IMR-90 (cell line): ENCODE measurements around the gene EPHA10. TPM values are rescaled to one million over a fixed set of nuclear protein-coding genes. Genes with fewer than 3 reads are reported as not detected.

Source experiments
- ATAC-seq: fragments of 200-7000 bp; cut with Tn5 transposase; 2 replicates; pipeline ENCODE4 v1.9.1; 2020; ENCODE audit warnings: low read depth, mild to moderate bottlenecking, moderate library complexity
- BruUV-seq: library from RNA; stranded (reverse); fragments of 400-500 nt; replicated peaks from 2 replicates; lab custom pipeline; 2021; lab: Mats Ljungman, UMichigan
- CTCF ChIA-PET: fragments of 300-600 bp; formaldehyde crosslinking; extraction: SDS; loops from one replicate; lab custom pipeline; 2021; ENCODE audit warnings: antibody characterized with exemption; lab: Yijun Ruan, JAX
- POLR2A ChIA-PET: fragments of 300-600 bp; sonication (Branson Sonifier 250); formaldehyde crosslinking; loops from one replicate; lab custom pipeline; 2022; ENCODE audit warnings: antibody characterized with exemption; ENCODE audit not compliant: unreplicated experiment; lab: Charles Lee
- DNase-seq: peaks from one replicate; pipeline ENCODE4 v3.0.0; 2013
- H2AFZ ChIP-seq: replicated peaks from 2 replicates; pipeline ENCODE3; 2013; ENCODE audit warnings: low read length, mild to moderate bottlenecking; ENCODE audit not compliant: poor library complexity
- H2AK5ac ChIP-seq: 2 replicates; pipeline ENCODE4 v1.6.1; 2013; ENCODE audit warnings: low read depth, low read length, inconsistent platforms
- H2AK9ac ChIP-seq: replicated peaks from 2 replicates; pipeline ENCODE3; 2013; ENCODE audit warnings: mild to moderate bottlenecking, low read depth, low read length, moderate library complexity; ENCODE audit not compliant: poor library complexity
- H2BK120ac ChIP-seq: 2 replicates; pipeline ENCODE4 v1.6.1; 2013; ENCODE audit warnings: low read depth, low read length, inconsistent platforms
- H2BK15ac ChIP-seq: 3 replicates; pipeline ENCODE4 v1.6.1; 2013; ENCODE audit warnings: low read depth, low read length, inconsistent platforms
- H2BK20ac ChIP-seq: 2 replicates; pipeline ENCODE4 v1.6.1; 2013; ENCODE audit warnings: low read depth, mild to moderate bottlenecking, inconsistent platforms, low read length, moderate library complexity
- H2BK5ac ChIP-seq: 2 replicates; pipeline ENCODE4 v1.6.1; 2013; ENCODE audit warnings: mild to moderate bottlenecking, low read depth, low read length, inconsistent platforms; ENCODE audit not compliant: poor library complexity, severe bottlenecking
- H3K14ac ChIP-seq: replicated peaks from 2 replicates; pipeline ENCODE4 v1.6.1; 2013; ENCODE audit warnings: low read depth, low read length, inconsistent platforms
- H3K18ac ChIP-seq: 2 replicates; pipeline ENCODE4 v1.6.1; 2013; ENCODE audit warnings: low read depth, low read length, control low read depth
- H3K23ac ChIP-seq: 2 replicates; pipeline ENCODE4 v1.6.1; 2013; ENCODE audit warnings: low read depth, low read length, inconsistent platforms
- H3K27ac ChIP-seq: 2 replicates; pipeline ENCODE4 v1.5.1; 2013; ENCODE audit warnings: mild to moderate bottlenecking, control low read depth, low read length; ENCODE audit not compliant: insufficient read depth
- H3K27me3 ChIP-seq: 2 replicates; pipeline ENCODE4 v1.6.1; 2013; ENCODE audit warnings: low read length; ENCODE audit not compliant: control insufficient read depth, insufficient read depth
- H3K36me3 ChIP-seq: 2 replicates; pipeline ENCODE4 v1.6.1; 2013; ENCODE audit warnings: low read length, mixed read lengths; ENCODE audit not compliant: control insufficient read depth, insufficient read depth
- H3K4ac ChIP-seq: 2 replicates; pipeline ENCODE4 v1.6.1; 2013; ENCODE audit warnings: low read depth, low read length, inconsistent platforms
- H3K4me1 ChIP-seq: 2 replicates; pipeline ENCODE4 v1.6.1; 2013; ENCODE audit warnings: low read length, mixed read lengths; ENCODE audit not compliant: control insufficient read depth, insufficient read depth
- H3K4me2 ChIP-seq: 2 replicates; pipeline ENCODE4 v1.6.1; 2013; ENCODE audit warnings: low read depth, mild to moderate bottlenecking, control low read depth, low read length, moderate library complexity
- H3K4me3 ChIP-seq: 2 replicates; pipeline ENCODE4 v1.5.1; 2013; ENCODE audit warnings: low read depth, mild to moderate bottlenecking, control low read depth, low read length, moderate library complexity; ENCODE audit not compliant: insufficient read depth
- H3K56ac ChIP-seq: 2 replicates; pipeline ENCODE4 v1.6.1; 2013; ENCODE audit warnings: low read length, inconsistent platforms; ENCODE audit not compliant: insufficient read depth; ENCODE audit errors: extremely low read depth
- H3K79me1 ChIP-seq, 2 experiments: 2 replicates each; pipeline ENCODE4 v1.6.1; 2013; ENCODE audit warnings: low read length in 2 of 2, inconsistent platforms in 1 of 2, low read depth in 1 of 2
- H3K9ac ChIP-seq: 2 replicates; pipeline ENCODE4 v1.6.1; 2013; ENCODE audit warnings: low read depth, low read length, control low read depth
- H3K9me1 ChIP-seq: 2 replicates; pipeline ENCODE4 v1.6.1; 2013; ENCODE audit warnings: low read length, inconsistent platforms; ENCODE audit not compliant: insufficient read depth
- H3K9me3 ChIP-seq: 2 replicates; pipeline ENCODE4 v1.6.1; 2013; ENCODE audit warnings: low read length; ENCODE audit not compliant: control insufficient read depth, insufficient read depth
- H4K20me1 ChIP-seq: 2 replicates; pipeline ENCODE4 v1.6.1; 2013; ENCODE audit warnings: low read length, inconsistent platforms; ENCODE audit not compliant: insufficient read depth
- H4K5ac ChIP-seq: 2 replicates; pipeline ENCODE4 v1.6.1; 2013; ENCODE audit warnings: mild to moderate bottlenecking, low read depth, low read length, control low read depth
- H4K8ac ChIP-seq, 2 experiments: 2 replicates each; pipeline ENCODE4 v1.6.1; 2013; ENCODE audit warnings: low read depth in 2 of 2, low read length in 2 of 2, control low read depth in 1 of 2, inconsistent platforms in 1 of 2
- H4K91ac ChIP-seq: 2 replicates; pipeline ENCODE4 v1.6.1; 2013; ENCODE audit warnings: low read depth, low read length, inconsistent platforms; ENCODE audit not compliant: insufficient read depth
- BHLHE40 ChIP-seq: fragments of 150-350 bp; IDR thresholded peaks from 2 replicates; pipeline ENCODE4 v1.6.1; 2016; ENCODE audit warnings: mild to moderate bottlenecking, low read depth, low read length
- CEBPB ChIP-seq: IDR thresholded peaks from 2 replicates; pipeline ENCODE4 v1.6.1; 2012; ENCODE audit warnings: low read depth, low read length, improper control_type of control experiment
- CHD1 ChIP-seq: IDR thresholded peaks from 2 replicates; pipeline ENCODE4 v1.6.1; 2012; ENCODE audit warnings: low read depth, low read length, improper control_type of control experiment
- CTCF ChIP-seq: conservative IDR thresholded peaks from 2 replicates; pipeline ENCODE4 v1.5.1; 2012; ENCODE audit warnings: mild to moderate bottlenecking, low read depth, low read length, improper control_type of control experiment
- ELK1 ChIP-seq: fragments of 150-350 bp; IDR thresholded peaks from 2 replicates; pipeline ENCODE4 v1.6.1; 2016; ENCODE audit warnings: low read depth, mild to moderate bottlenecking, low read length, moderate library complexity, borderline replicate concordance
- FOS ChIP-seq: fragments of 150-350 bp; IDR thresholded peaks from 2 replicates; pipeline ENCODE4 v1.6.1; 2016; ENCODE audit warnings: low read depth, low read length
- MAFK ChIP-seq: IDR thresholded peaks from 2 replicates; pipeline ENCODE4 v1.6.1; 2012; ENCODE audit warnings: low read depth, low read length, improper control_type of control experiment
- MAZ ChIP-seq: IDR thresholded peaks from 2 replicates; pipeline ENCODE4 v1.6.1; 2012; ENCODE audit warnings: low read depth, mild to moderate bottlenecking, low read length, improper control_type of control experiment, moderate library complexity, borderline replicate concordance
- MXI1 ChIP-seq: IDR thresholded peaks from 2 replicates; pipeline ENCODE4 v1.6.1; 2012; ENCODE audit warnings: low read depth, mild to moderate bottlenecking, low read length, moderate library complexity, borderline replicate concordance
- NFE2L2 ChIP-seq: fragments of 150-350 bp; IDR thresholded peaks from 2 replicates; pipeline ENCODE4 v1.6.1; 2016; ENCODE audit warnings: low read depth, mild to moderate bottlenecking, low read length
- POLR2A ChIP-seq: IDR thresholded peaks from 2 replicates; pipeline ENCODE4 v1.6.1; 2012; ENCODE audit warnings: mild to moderate bottlenecking, low read depth, low read length
- RAD21 ChIP-seq: IDR thresholded peaks from 2 replicates; pipeline ENCODE4 v1.6.1; 2012; ENCODE audit warnings: low read length, improper control_type of control experiment
- RCOR1 ChIP-seq: IDR thresholded peaks from 2 replicates; pipeline ENCODE4 v1.6.1; 2012; ENCODE audit warnings: mild to moderate bottlenecking, low read length, improper control_type of control experiment; ENCODE audit not compliant: insufficient replicate concordance
- RFX5 ChIP-seq: IDR thresholded peaks from 2 replicates; pipeline ENCODE4 v1.8.0; 2012; ENCODE audit warnings: low read depth, mild to moderate bottlenecking, low read length, moderate library complexity
- SMC3 ChIP-seq: fragments of 150-350 bp; IDR thresholded peaks from 2 replicates; pipeline ENCODE4 v1.6.1; 2016; ENCODE audit warnings: low read depth, mild to moderate bottlenecking, antibody characterized with exemption, low read length, moderate library complexity
- USF2 ChIP-seq: fragments of 150-350 bp; IDR thresholded peaks from 2 replicates; pipeline ENCODE4 v1.6.1; 2017; ENCODE audit warnings: mild to moderate bottlenecking, antibody characterized with exemption, low read length, low read depth
- WGBS, 2 experiments: methylation state at CpG; one replicate each; pipeline versions ENCODE4 v1.1.5 to v1.1.7; 2013; ENCODE audit warnings: missing lambda C conversion rate in 2 of 2; ENCODE audit not compliant: insufficient read length in 1 of 2; ENCODE audit errors: extremely low coverage in 2 of 2; 5-methylcytosine and 5-hydroxymethylcytosine counted together
- dilution Hi-C: fragments of 300-500 bp; cut with HindIII; formaldehyde crosslinking; loops from one replicate; pipeline ENCODE4 v1.14.3; 2018; ENCODE audit warnings: low sequenced_read_pairs; ENCODE audit not compliant: unreplicated experiment
- in situ Hi-C: fragments of 300-500 bp; cut with MboI; formaldehyde crosslinking; loops from 3 replicates; pipeline ENCODE4 v1.14.3; 2019; ENCODE audit warnings: low sequenced_read_pairs, inconsistent platforms, mixed read lengths
- intact Hi-C: fragments of 100-400 bp; cut with micrococcal nuclease; formaldehyde crosslinking; loops from 2 replicates; pipeline ENCODE4 v1.10.0; 2022
- polyA plus RNA-seq, 3 experiments: library from polyadenylated mRNA; depleted of rRNA; stranded (reverse); fragments of >200 nt; gene quantifications; 2 replicates each; pipeline ENCODE4 v1.2.3, GENCODE V29; 2012; ENCODE audit warnings: low replicate concordance in 1 of 3
- total RNA-seq: library from RNA; depleted of rRNA; stranded (reverse); fragments of >200 nt; gene quantifications from 2 replicates; pipeline ENCODE4 v1.2.3, GENCODE V29; 2012

Gene EPHA10
- total and polyA plus RNA-seq, 2 of the 4 experiments (the other 2 are of a cell fraction) = not detected

- Histone ChIP-seq H4K5ac (no peak overlapping the region), H3K23ac (no peak overlapping the region), H2BK5ac (no peak overlapping the region), H3K4ac (no peak overlapping the region), H3K9me1 (no peaks in the 10 kb centered on the region), H3K4me2 (no peak overlapping the region), H2AK5ac (no peak overlapping the region), H3K18ac (no peak overlapping the region), H4K20me1 (no peaks in the 10 kb centered on the region), H3K9me3 (no peaks in the 10 kb centered on the region), H3K56ac (no peak overlapping the region), H2AFZ (no peak overlapping the region), H3K4me3 (no peak overlapping the region), H2BK120ac (no peak overlapping the region), H3K36me3 (peaks cover 30% of the 10 kb centered on the region), H2AK9ac (no peak overlapping the region), H3K27ac (no peak overlapping the region), H3K14ac (no peak overlapping the region), H2BK15ac (no peak overlapping the region), H4K8ac (no peak overlapping the region), H4K91ac (no peak overlapping the region), H2BK20ac (no peak overlapping the region), H3K4me1 (peaks cover 7% of the 10 kb centered on the region), H3K9ac (no peak overlapping the region), H3K27me3 (no peaks in the 10 kb centered on the region), H3K79me1 (peaks cover 6 to 18% of the 10 kb centered on the region in 2 experiments; a peak in 3 of 4 replicates)
- ChIA-PET CTCF (no interaction called here), POLR2A (interaction anchor here (0.7 kb wide), 1 partner anchor 85 kb away, joined by 13 read pairs; no protein-coding TSS in a partner anchor)
- no peak for DNase-seq
- dilution Hi-C loops (no loop called here), in situ Hi-C loops (loop anchor here (10.0 kb wide), 1 partner anchor 231 kb away; no protein-coding TSS in a partner anchor), intact Hi-C loops (no loop called here)
- 100% methylated on average over 1 of the region's 3 CpGs; no CpG with 5 or more reads in 1 of the 2 experiments for WGBS, 2 experiments
- no peak for TF ChIP-seq MXI1
- TF ChIP-seq BHLHE40 = no peak
- no peak for TF ChIP-seq MAZ
- TF ChIP-seq CEBPB = no peak
- TF ChIP-seq CTCF = no peak
- no peak for TF ChIP-seq CHD1
- TF ChIP-seq ELK1 = no peak
- no peak for TF ChIP-seq POLR2A
- no peak for TF ChIP-seq FOS
- no peak for TF ChIP-seq RFX5
- TF ChIP-seq RAD21 = no peak
- TF ChIP-seq MAFK = no peak
- TF ChIP-seq NFE2L2 = no peak
- TF ChIP-seq SMC3 = no peak
- TF ChIP-seq RCOR1 = no peak
- no peak for TF ChIP-seq USF2
- ATAC-seq = no peak
- BruUV-seq = no TSS peak
Observed at GRCh38 chr1:37685722-37686121, 79.2 kb downstream of the EPHA10 start.
